GM21529 (cell line): ENCODE measurements around the gene EHBP1.

Source experiments
- ATAC-seq: cut with Tn5 transposase; IDR thresholded peaks from one replicate; pipeline ENCODE4 v1.9.1; 2021; ENCODE audit not compliant: unreplicated experiment

The EHBP1 gene

GRCh38 chr2:62871506-62871905, 166.0 kb downstream of the EHBP1 start:
- no peak for ATAC-seq

GRCh38 chr2:62873603-62874002, 168.1 kb downstream of the EHBP1 start:
- ATAC-seq, result no peak

- no peak for ATAC-seq
These were observed 169.4 kb downstream of the EHBP1 start for GRCh38 chr2:62874881-62875383.

DNA sequence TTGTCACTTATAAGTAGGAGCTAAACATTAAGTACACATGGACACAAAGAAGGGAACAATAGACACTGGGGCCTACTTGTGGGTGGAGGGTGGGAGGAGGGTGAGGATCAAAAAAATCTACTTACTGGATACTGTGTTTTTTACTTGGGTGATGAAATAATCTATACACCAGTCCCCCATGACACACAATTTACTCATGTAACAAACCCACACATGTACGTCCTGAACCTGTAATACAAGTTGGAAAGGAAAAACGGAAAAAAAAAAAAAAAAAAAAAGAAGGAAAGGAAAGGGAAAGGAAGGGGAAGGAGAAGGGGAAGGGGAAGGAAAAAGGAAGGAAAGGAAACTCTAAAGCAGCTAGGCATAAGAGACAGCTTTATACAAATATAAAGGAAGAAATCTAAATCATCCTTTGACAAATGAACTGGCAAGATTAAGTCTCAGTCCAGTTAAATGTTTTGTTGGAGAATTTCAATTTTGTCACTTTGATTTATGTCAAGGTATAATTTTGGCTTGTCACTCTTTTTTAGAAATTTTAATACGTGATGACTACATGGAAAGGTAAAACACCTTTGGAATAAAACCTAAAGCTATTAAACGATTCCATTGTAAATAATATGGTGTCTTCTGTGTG, 175.8 kb downstream of the EHBP1 start:
- no peak for ATAC-seq

GRCh38 chr2:62883629-62884028, 178.1 kb downstream of the EHBP1 start:
- ATAC-seq, result no peak

DNA sequence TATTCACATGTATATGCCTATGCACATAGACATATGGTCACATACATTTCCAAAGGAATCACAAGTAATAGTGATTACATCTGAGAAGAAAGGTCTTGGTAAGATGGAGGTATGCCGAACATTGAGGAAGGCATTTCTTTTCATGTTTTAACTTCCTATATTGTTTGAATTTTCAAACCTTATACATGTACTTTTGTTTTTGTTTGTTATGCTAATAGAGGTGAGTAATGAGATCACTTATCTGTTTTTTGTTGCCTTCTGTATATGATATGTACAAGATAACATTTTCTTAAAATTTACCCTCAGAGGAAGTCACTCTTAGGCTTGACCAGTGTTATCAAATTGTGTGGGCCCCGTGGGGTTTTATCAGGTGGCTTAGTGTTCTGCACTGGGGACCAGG, 178.6 kb downstream of the EHBP1 start:
- ATAC-seq, result no peak

GRCh38 chr2:62884514-62884913, 179.0 kb downstream of the EHBP1 start:
- ATAC-seq, result no peak

GRCh38 chr2:62894966-62895631, 189.6 kb downstream of the EHBP1 start:
- ATAC-seq, result no peak

GRCh38 chr2:62895632-62896009, 190.1 kb downstream of the EHBP1 start:
- no peak for ATAC-seq

DNA sequence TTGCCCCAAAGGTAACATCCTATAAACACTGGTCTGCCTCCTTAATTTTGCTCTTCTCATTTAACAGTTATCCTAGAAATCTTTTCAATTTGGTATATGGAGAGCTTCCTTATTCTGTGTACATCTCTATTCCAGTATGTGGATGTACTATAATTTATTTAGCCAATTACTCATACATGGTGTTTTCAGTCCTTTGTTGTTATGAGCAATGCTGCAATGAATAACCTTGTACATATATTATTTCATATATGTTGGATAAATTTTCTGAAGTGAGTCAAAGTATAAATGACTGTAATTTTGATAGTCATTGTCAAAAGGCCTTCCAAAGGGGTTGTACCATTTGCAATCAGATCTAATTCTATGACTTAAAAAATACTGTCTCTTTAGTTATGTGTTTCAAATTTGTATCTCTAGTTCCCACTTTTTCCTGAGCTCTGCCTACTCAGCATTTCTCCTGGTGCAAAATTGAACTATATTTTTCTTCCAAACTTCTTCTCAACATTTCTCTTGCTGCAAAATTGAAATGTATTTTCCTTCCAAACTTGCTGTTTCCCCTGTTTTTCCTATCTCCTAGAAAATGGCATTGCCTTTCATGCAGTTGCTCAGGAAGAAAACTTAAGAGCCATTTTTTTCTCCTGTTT, 191.8 kb downstream of the EHBP1 start:
- ATAC-seq, result no peak

- ATAC-seq, result no peak
These were observed 198.8 kb downstream of the EHBP1 start for GRCh38 chr2:62904344-62904743.

- ATAC-seq, result no peak
These were observed 202.6 kb downstream of the EHBP1 start for GRCh38 chr2:62908145-62908544.

DNA sequence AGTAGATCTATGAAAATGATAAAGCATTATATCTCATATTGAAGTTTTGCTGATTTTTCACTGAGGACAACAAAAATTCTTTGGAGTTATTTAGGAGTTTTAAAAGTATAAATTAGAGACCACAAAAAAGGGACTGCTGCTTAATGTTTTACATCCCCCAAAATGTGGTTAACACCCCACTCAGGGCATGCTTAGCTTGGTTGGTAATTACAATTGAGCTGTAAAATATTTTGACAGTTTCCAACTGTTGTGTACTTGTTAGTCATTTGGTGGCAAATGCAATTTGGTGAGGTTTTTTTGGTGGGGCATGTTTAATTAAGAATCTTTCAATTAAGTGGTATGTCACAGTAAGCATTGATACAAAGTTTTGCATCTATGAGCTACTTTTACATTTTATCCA, 207.8 kb downstream of the EHBP1 start:
- no peak for ATAC-seq

GRCh38 chr2:62919041-62919440, 213.5 kb downstream of the EHBP1 start:
- no peak for ATAC-seq

- no peak for ATAC-seq
These were observed 214.6 kb downstream of the EHBP1 start for GRCh38 chr2:62920070-62920469.

DNA sequence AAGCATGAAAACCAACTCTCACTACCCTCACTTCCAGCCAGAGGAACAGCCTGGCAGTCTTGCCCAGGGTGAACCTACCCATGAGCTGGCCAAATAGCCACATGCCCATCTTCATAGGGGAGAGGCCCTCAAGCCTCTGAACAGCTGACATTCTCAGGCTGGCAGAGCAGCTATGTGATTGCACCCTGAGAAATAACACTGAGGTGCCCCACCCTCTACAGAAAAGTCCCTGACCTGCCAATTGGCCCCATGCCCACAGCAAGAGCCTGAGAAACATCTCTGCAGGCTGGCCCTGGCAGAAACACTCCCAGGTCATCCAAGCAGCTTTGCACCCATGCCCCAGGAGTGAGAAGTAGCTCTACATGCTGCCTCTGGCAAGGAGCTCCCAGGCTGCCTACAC, 217.7 kb downstream of the EHBP1 start:
- ATAC-seq, result no peak

GRCh38 chr2:62923881-62924280, 218.4 kb downstream of the EHBP1 start:
- no peak for ATAC-seq

GRCh38 chr2:62928015-62928414, 222.5 kb downstream of the EHBP1 start:
- ATAC-seq, result no peak

- ATAC-seq, result no peak
These were observed 226.0 kb downstream of the EHBP1 start for GRCh38 chr2:62931536-62931935.

DNA sequence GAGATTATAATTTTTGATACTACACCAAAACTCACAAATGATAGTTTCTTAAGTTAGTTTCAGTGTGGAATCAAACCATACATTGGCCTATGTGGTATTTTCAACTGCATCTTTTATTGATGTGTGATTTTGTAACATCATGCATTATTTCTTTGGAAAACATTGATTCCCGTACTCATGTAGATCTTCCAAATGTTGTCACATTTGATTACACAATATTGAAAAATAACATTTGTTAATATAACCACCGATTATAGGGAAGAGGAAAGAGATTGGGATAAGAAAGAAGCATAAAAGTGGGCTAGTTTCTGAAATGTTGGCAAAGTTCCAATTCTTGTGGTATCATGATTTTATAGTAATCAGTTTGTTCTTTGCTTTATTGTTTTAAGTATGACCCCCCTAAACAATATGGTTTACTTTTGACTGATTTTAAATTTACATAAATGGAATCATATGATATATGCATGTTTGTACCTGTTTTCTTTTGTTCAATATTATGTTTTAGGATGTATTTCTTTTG, 227.9 kb downstream of the EHBP1 start:
- ATAC-seq, result no peak

- no peak for ATAC-seq
These were observed 229.0 kb downstream of the EHBP1 start for GRCh38 chr2:62934517-62934916.

- ATAC-seq, result no peak
These were observed 232.6 kb downstream of the EHBP1 start for GRCh38 chr2:62938126-62938525.
